ENCODE data around the gene SACS. TPM values are rescaled to one million over a fixed set of nuclear protein-coding genes. Genes with fewer than 3 reads are reported as not detected.

Gene SACS
- total RNA-seq, 1 donor from 2014 or later = 154 TPM

GRCh38 chr13:23375001-23375971 lies 58.2 kb downstream of the SACS start:
- DNase-seq (ENCODE audit: low spot score in 2 of 2) = peak; percentile 96 to 97
- no peak for FAIRE-seq

- FAIRE-seq = no peak
- no peak for DNase-seq (ENCODE audit: low spot score in 2 of 2)
These were observed 61.1 kb downstream of the SACS start for GRCh38 chr13:23372264-23372906.

GRCh38 chr13:23367907-23368306 lies 65.6 kb downstream of the SACS start:
- no peak for FAIRE-seq

DNA sequence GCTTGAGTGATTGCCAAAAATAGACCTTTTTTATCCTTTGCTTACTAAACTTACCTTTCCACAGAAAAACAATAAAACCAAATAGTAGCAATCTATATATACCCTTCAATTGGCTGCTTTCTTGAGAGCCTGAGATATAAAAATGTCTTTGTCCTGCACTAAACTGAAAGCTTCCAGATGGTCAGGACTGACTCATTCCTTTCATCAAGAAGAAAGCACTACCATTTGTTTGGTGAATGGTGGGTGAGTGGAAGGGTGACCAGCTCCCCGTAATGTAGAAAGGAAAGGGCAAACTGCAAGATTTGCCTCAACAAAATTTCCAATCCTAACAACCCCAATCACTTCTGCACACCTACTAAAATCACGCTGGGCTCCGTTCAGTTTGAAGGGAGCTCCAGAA lies 67.8 kb downstream of the SACS start:
- FAIRE-seq (no peak), DNase-seq (ENCODE audit: low spot score in 2 of 2) (no peak)

More at GRCh38 chr13:23367907-23368306, 65.6 kb downstream of the SACS start:
- DNase-seq (ENCODE audit: low spot score in 2 of 2) = no peak

- FAIRE-seq = no peak
These were observed 73.6 kb downstream of the SACS start for GRCh38 chr13:23359882-23360281.

DNA sequence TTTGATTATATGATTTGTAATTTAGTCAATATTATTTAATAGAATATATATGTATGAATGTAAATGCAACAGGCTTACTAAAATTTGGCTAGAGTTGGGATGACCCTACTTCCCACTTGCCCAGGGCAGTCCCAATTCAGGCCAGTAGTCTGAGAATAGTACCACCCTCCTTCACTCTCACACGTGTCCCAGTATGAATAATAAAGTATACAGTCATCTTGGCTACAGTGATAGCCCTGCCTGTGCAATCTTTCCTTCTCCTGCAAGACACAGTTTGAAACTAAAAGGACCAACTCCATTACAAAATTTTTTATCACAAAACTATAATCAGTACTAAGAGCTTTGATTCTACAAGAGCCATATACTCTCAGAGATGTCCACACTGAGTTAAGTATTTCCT lies 76.2 kb downstream of the SACS start:
- FAIRE-seq (no peak), DNase-seq (ENCODE audit: low spot score in 2 of 2) (no peak)

More at GRCh38 chr13:23359882-23360281, 73.6 kb downstream of the SACS start:
- DNase-seq (ENCODE audit: low spot score in 2 of 2) = no peak

DNA sequence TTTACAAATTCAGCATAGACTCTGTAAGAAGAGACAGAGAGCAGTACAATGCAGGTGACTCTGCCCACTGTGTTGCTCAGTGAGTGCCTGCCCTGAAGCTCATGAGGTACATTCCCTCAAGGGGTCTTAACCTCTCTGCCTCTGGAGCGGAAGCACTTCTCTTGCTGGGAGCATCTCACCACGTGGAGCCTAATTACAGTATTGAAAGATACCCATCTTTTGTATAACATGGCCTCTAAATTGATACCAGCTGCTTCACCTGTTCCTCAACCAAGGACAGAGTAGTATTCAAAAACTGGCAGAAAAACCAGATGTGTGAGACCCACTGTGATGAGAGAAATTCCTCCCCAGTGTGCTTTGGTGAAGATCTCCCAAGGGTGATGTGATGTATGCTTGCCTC lies 77.1 kb downstream of the SACS start:
- DNase-seq (ENCODE audit: low spot score in 2 of 2) (no peak), FAIRE-seq (no peak)

GRCh38 chr13:23354520-23354919 lies 79.0 kb downstream of the SACS start:
- DNase-seq (ENCODE audit: low spot score in 2 of 2) (no peak), FAIRE-seq (no peak)

DNA sequence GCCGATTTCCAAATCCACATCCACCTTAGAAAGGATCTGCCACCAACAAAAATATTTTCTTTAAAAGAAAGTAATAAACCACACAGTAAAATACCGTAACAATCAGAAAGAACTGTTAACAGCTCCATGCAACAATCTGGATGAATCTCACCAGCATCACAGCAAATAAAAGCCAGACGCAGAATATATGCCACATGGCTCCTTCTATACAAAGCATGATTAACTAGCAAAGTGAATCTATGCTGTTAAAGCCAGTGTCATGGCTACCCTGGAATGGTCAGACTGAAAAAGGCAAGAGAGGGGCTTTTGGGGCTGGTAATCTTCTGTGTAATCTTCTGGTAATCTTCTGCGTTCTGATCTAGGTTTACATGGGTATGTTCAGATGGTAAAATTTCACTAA lies 81.3 kb downstream of the SACS start:
- no peak for FAIRE-seq
- DNase-seq (ENCODE audit: low spot score in 2 of 2) = no peak

DNA sequence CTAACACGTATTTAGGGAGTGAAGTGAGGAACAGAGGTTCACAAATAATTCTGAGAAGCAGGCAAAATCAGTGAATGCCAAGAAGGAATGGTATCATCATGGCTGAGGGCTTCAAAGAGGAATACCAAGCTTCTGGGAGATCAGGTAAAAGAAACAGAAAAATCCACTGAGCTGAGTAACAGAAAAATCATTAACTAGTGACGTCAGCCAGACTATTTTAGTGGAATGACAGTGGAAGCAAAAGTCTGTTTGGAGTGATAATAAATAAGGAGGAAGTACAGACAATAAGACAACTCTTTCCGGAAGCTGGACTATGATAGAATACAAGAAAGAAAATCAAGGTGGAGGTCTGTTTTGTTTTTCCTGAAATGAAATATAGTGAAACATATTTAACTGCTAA lies 83.5 kb downstream of the SACS start:
- FAIRE-seq (no peak), DNase-seq (ENCODE audit: low spot score in 2 of 2) (no peak)

GRCh38 chr13:23349161-23349897 lies 84.2 kb downstream of the SACS start:
- DNase-seq (ENCODE audit: low spot score in 2 of 2) (no peak), FAIRE-seq (no peak)

DNA sequence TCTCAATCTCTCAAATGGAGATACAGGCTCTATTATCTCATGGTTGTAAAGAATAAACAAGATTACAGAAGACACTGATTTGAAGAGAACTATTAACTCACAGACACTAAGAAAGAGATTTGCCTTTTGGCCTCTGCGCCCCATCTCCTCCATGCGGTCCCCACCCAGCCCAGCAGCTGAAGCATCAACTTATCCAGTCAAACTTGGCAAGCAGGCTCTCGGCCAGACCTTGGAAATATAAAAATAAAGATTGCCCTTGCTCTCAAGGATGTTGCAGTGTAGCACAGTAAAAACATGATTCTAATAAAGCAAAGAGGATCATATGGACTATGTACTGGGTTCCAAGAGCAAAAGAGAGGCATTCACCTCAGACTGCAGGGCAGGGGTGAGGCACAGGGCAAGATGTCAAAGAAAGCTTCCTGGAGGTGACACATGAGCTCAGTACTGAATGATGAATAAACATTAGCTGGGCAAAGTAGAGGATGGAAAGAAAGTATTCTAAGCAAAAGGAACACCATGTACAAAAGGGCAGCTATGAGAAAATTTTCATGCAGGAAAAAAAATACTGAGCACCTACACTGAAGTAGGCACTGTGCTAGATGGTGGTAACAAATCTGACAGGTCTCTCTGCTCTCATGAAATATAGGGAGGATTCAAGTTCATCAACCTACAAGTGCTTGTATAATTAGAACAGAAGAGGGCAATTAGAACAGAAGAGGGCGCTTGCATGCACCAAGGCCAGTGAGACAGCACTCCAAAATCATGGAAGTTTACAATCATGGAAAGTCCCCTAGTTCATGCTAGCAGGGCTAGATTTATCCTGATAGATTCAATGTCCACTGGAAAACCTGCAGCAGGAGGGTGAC lies 85.0 kb downstream of the SACS start:
- no peak for DNase-seq (ENCODE audit: low spot score in 2 of 2)

DNA sequence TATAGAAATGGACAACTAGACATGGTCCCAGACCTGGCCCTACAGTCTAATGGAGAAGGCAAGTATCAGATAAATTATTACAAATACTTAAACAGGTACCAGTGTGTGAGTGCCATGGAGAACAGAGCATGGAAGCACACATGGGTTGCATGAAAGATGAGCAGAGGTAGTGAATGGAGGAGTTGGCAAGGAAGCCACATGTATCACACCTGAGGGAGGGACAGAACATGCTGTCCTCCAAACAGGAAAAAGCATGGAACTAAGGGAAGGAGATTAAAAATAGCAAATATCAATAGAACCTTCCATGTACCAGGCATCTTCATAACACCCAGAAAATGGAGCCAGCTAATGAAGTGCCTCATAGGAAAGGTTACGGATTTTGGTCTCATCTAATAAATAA lies 85.9 kb downstream of the SACS start:
- DNase-seq (ENCODE audit: low spot score in 2 of 2) = no peak
- no peak for FAIRE-seq

More for the DNA sequence above, 85.0 kb downstream of the SACS start:
- FAIRE-seq = no peak

DNA sequence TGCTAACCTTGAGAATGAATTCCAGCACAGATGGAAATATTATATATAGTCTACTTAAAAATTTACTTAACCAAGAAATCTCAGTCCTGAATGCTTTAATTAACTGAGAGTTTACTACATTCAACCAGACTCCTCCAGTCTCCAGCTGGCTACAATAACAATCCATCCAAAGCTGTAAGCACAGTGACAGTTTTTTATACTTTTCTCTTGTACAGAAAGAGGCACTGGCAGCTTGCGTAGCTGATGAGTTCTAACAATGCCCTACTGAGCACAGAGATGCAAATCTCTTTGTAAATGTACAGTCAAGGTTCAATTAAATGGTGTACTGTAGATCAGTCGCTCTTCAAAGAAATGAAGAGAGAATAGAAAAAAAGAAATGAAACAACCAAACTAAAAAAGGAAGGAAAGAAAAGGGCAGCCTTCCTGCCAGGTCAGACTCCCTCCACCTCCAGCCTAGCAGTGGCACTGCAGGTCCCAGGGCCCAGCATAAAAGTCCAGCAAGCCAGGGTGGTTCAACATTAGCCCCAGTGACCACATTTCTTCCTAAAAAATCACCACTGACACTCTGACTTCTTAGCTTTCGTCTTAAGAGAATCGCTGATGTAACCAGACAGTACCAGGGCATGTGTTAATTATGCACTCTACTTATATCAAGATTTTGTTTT lies 88.4 kb downstream of the SACS start:
- no peak for DNase-seq (ENCODE audit: low spot score in 2 of 2)

GRCh38 chr13:23339225-23339624 lies 94.3 kb downstream of the SACS start:
- DNase-seq (ENCODE audit: low spot score in 2 of 2) = no peak
- FAIRE-seq = no peak

More for the DNA sequence above, 88.4 kb downstream of the SACS start:
- FAIRE-seq = no peak

- FAIRE-seq (no peak), DNase-seq (ENCODE audit: low spot score in 2 of 2) (no peak)
These were observed 103.1 kb downstream of the SACS start for GRCh38 chr13:23330356-23330755.

DNA sequence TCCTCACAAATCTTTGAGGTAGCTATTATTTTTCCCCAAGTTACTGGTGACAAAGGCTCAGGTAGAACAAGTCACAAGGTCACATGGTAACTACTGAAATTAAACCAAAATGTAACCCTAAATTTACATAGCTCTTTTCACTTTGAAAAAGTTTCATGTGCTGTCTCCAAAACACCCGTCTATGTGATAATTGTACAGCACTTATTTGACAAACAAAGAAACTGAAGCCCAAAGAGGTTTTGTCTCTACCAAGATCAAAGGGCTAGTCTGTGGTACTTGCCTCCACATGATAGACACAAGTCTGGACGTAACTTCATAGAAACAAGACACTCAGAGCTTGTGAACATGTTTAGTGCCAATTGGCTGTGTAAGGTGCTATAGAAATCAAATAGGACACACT lies 108.3 kb downstream of the SACS start:
- no peak for FAIRE-seq
- DNase-seq (ENCODE audit: low spot score in 2 of 2) = no peak

GRCh38 chr13:23323946-23324709 lies 109.4 kb downstream of the SACS start:
- FAIRE-seq (no peak), DNase-seq (ENCODE audit: low spot score in 2 of 2) (no peak)
